Heart left ventricle (tissue), 16 donors: ENCODE results near the gene FCMR. TPM values are rescaled to one million over a fixed set of nuclear protein-coding genes. Genes with fewer than 3 reads are reported as not detected.

Experiments used
- ATAC-seq, 4 donors: fragments of 200-7000 bp; cut with Tn5 transposase; one replicate each; pipeline ENCODE4 v1.9.1; 2020 to 2022; ENCODE audit warnings: moderate library complexity in 4 of 4, mild to moderate bottlenecking in 3 of 4, moderate number of reproducible peaks in 1 of 4
- DNase-seq, 5 donors: peaks; one replicate each; pipeline ENCODE4 v3.0.0-alpha.2; 2020
- H3K27ac ChIP-seq, 12 donors: fragments of 200-600 bp; sonication (generic) in 4 of 12; one replicate each; pipeline versions ENCODE4 v1.5.0 to v1.8.0; 2016 to 2022; ENCODE audit warnings: mild to moderate bottlenecking in 2 of 12
- H3K27me3 ChIP-seq, 9 donors: fragments of 200-600 bp; sonication (generic) in 2 of 9; one replicate each; pipeline versions ENCODE4 v1.5.1 to v1.8.0; 2016 to 2022; ENCODE audit warnings: mild to moderate bottlenecking in 3 of 9
- H3K36me3 ChIP-seq, 9 donors: fragments of 200-600 bp; sonication (generic) in 2 of 9; one replicate each; pipeline versions ENCODE4 v1.5.0 to v1.8.0; 2018 to 2022; ENCODE audit warnings: mild to moderate bottlenecking in 2 of 9
- H3K4me1 ChIP-seq, 12 donors: fragments of 200-600 bp; sonication (generic) in 4 of 12; one replicate each; pipeline versions ENCODE4 v1.5.0 to v1.8.0; 2016 to 2022; ENCODE audit warnings: mild to moderate bottlenecking in 3 of 12
- H3K4me3 ChIP-seq, 12 donors: fragments of 200-600 bp; sonication (generic) in 4 of 12; one replicate each; pipeline versions ENCODE4 v1.5.0 to v1.8.0; 2017 to 2022; ENCODE audit warnings: mild to moderate bottlenecking in 9 of 12, moderate library complexity in 4 of 12
- H3K9me3 ChIP-seq, 12 donors: fragments of 200-600 bp; sonication (generic) in 4 of 12; one replicate each; pipeline versions ENCODE4 v1.5.0 to v1.8.0; 2016 to 2022; ENCODE audit warnings: mild to moderate bottlenecking in 1 of 12
- CTCF ChIP-seq, 12 donors: fragments of 200-600 bp; sonication (generic) in 4 of 12; IDR thresholded peaks; one replicate each; pipeline versions ENCODE4 v1.5.0 to v1.8.0; 2018 to 2022; ENCODE audit warnings: antibody characterized with exemption in 12 of 12, mild to moderate bottlenecking in 5 of 12
- POLR2A ChIP-seq, 2 donors: fragments of 450-650 bp; IDR thresholded peaks; one replicate each; pipeline ENCODE4 v1.6.1; 2017; ENCODE audit warnings: antibody characterized with exemption in 2 of 2, mild to moderate bottlenecking in 2 of 2, moderate library complexity in 2 of 2
- WGBS, 4 donors: extraction: QIAGEN DNeasy Blood & Tissue Kit in 2 of 4; methylation state at CpG; one replicate each; pipeline versions ENCODE4 v1.1.5 to v1.1.7; 2013 to 2018; 5-methylcytosine and 5-hydroxymethylcytosine counted together
- intact Hi-C, 10 donors: fragments of 100-400 bp; cut with DNase I; formaldehyde crosslinking; loops; one replicate each; pipeline versions ENCODE4 v1.11.1 to v1.14.2; 2022
- polyA plus RNA-seq, 2 donors: library from polyadenylated mRNA; stranded (reverse); fragments of 200-250 nt; gene quantifications; one replicate each; pipeline ENCODE4 v1.2.3, GENCODE V29; 2013
- total RNA-seq, 9 donors: library from RNA; depleted of rRNA in 2 of 9; stranded (reverse); fragments of >200 nt in 2 of 9; fragmentation: NEBNext Ultra II Directional in 3 of 9; extraction: Animal tissue kit (Norgen Biotek cat#: 25700) in 3 of 9; gene quantifications; one replicate each; pipeline versions ENCODE4 v1.1.0 to v1.2.4, GENCODE V29; 2016 to 2023
- donor health status: ischemic (EF 13 %, LVEDD 7.1; RV severe dilation, severe dysfunction).
- donor health status: healthy with polysubstance abuse.
- donor health status: DM: no; HTN: yes; CAD: no.
- donor health status: DM: no; HTN: no; CAD: no.
- donor health status: ischemic (EF 25% LVEDD 6.9; RV normal size, moderate dysfunction).
- donor health status: ischemic (EF 25% LVEDD 5.7; RV mildly dilated, moderate dysfunction).
- donor health status: healthy.
- donor health status: DM: yes; HTN: yes; CAD: no.
- donor health status: ischemic (EF 35%, LVEDD 5.7; RV mildly dilated, moderate dysfunction).
- donor health status: nonischemic (EF 11% LVEDD 7.7; RV severe dilation, severe dysfunction).
- donor health status: DM: yes; HTN: yes; CAD: no.
- donor health status: PGD.
- donor health status: ischemic (EF 29% LVEDD 5.4; RV normal size, mild dysfunction).
- donor health status: nonischemic (EF 23%, LVEDD 6.1; RV moderate dilation, normal function).

Gene FCMR
- total and polyA plus RNA-seq, 11 donors: 0.99 to 16.3 (median 3.2) TPM

GRCh38 chr1:206866062-206866461 is 55.7 kb downstream of the FCMR start:
- 63 to 69% (median 65%) methylated on average over 2 of the region's 2 CpGs for WGBS, 4 donors
- no peaks in the 10 kb centered on the region for H3K9me3 ChIP-seq
- no peak overlapping the region for H3K27ac ChIP-seq
- no peak for DNase-seq
- peaks cover 0 to 4% (median 0%) of the 10 kb centered on the region in 12 donors for H3K4me1 ChIP-seq
- no peaks in the 10 kb centered on the region for H3K36me3 ChIP-seq
- no peak overlapping the region for H3K4me3 ChIP-seq
- intact Hi-C loops: loop anchor here in 2 of 10 donors (2.0 to 5.0 kb wide), 2 partner anchors 36 to 45 kb away; no protein-coding TSS in a partner anchor
- H3K27me3 ChIP-seq: peaks cover 0 to 16% (median 0%) of the 10 kb centered on the region in 9 donors
- TF ChIP-seq POLR2A (IDR thresholded peaks at IDR 0.05) (no peak), CTCF (IDR thresholded peaks at IDR 0.05) (no peak)
- no peak for ATAC-seq

DNA sequence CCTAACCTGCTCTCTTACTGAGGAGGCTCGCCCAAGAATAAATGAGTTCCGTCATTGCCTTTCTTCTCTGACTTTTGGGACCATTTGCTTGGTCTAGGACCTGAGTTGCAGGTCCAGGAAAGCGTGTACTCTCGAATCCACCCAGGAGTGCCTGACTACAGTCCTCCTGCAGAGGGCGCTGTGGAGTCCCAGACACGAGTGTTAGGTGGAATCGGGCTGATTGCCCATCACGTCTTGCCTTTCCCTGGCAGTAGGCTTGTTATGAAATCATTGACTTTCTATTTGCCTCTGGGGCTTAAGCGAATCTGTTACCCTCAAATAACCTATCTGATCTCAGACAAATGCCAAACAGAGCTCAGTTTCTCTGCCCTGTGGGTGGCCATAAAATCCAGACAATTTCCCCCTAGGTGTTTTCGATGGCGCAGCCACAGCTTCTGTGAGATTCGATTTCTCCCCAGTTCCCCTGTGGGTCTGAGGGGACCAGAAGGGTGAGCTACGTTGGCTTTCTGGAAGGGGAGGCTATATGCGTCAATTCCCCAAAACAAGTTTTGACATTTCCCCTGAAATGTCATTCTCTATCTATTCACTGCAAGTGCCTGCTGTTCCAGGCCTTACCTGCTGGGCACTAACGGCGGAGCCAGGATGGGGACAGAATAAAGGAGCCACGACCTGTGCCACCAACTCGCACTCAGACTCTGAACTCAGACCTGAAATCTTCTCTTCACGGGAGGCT is 56.6 kb downstream of the FCMR start, which contains the start of gene IL20:
Gene IL20 (plus strand): TSS at position 685 of the 733 bp plus-strand sequence. CDS start 230 bp downstream, outside the sequence.
- intact Hi-C loops: loop anchor here in 6 of 10 donors (2.0 to 5.0 kb wide), 5 partner anchors 37 to 48 kb away; no protein-coding TSS in a partner anchor

GRCh38 chr1:206863266-206863665 is 58.5 kb downstream of the FCMR start:
- Histone ChIP-seq H3K36me3 (no peaks in the 10 kb centered on the region), H3K27ac (no peak overlapping the region), H3K4me3 (no peak overlapping the region), H3K27me3 (peaks cover 0 to 18% (median 0%) of the 10 kb centered on the region in 9 donors), H3K4me1 (peaks cover 0 to 17% (median 0%) of the 10 kb centered on the region in 12 donors), H3K9me3 (no peaks in the 10 kb centered on the region)
- ATAC-seq: no peak
- DNase-seq: no peak
- intact Hi-C loops: loop anchor here in 1 of 10 donors (5.0 kb wide), 1 partner anchor 49 kb away; no protein-coding TSS in a partner anchor
- TF ChIP-seq CTCF (IDR thresholded peaks at IDR 0.05): no peak
- 65 to 86% (median 83%) methylated on average over 1 of the region's 1 CpG for WGBS, 4 donors

More for the DNA sequence above, 56.6 kb downstream of the FCMR start, which contains the start of gene IL20:
- 53 to 56% (median 54%) methylated on average over 19 of the region's 19 CpGs for WGBS, 4 donors
- ATAC-seq (peak; percentile 69 to 86 (median 80)), DNase-seq (peak; percentile 64 to 84 (median 78))
- Histone ChIP-seq H3K27me3 (peaks cover 0 to 18% (median 0%) of the 10 kb centered on the region in 9 donors), H3K4me3 (no peak within 1 kb of the TSS), H3K36me3 (no peaks in the 10 kb centered on the region), H3K27ac (no peak within 1 kb of the TSS), H3K9me3 (no peaks in the 10 kb centered on the region), H3K4me1 (peaks cover 0 to 4% (median 0%) of the 10 kb centered on the region in 12 donors)
- peak; percentile 58 to 79 (median 65) for TF ChIP-seq CTCF (IDR thresholded peaks at IDR 0.05)
- TF ChIP-seq POLR2A (IDR thresholded peaks at IDR 0.05): no peak

DNA sequence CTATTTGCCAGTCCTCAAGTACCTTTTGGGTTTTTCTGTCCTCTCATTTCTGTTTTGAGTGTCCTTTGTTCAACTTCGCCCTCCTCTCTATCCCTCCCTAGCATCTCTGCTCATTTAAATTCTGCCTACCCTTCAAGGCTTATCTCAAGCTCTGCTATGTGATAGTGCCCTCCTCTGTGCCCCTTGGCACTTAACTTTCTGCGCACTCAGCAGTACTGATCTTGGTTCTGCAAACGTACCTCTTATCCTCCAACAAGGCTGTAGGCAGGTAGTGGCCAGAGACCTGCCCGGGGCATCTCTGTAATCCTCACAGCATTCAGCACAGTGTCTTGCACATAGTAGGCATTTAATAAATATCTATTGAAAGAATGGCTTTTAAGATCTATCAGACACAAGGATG is 61.6 kb downstream of the FCMR start:
- TF ChIP-seq POLR2A (IDR thresholded peaks at IDR 0.05): no peak
- no peak for TF ChIP-seq CTCF (IDR thresholded peaks at IDR 0.05)
- intact Hi-C loops: loop anchor here in 1 of 10 donors (5.0 kb wide), 1 partner anchor 52 kb away; no protein-coding TSS in a partner anchor
- ATAC-seq (no peak), DNase-seq (no peak)
- Histone ChIP-seq H3K4me1 (peaks cover 0 to 17% (median 0%) of the 10 kb centered on the region in 12 donors), H3K9me3 (no peaks in the 10 kb centered on the region), H3K27ac (no peak overlapping the region), H3K4me3 (no peak overlapping the region), H3K36me3 (no peaks in the 10 kb centered on the region), H3K27me3 (peaks cover 0 to 18% (median 0%) of the 10 kb centered on the region in 9 donors)
- 88 to 91% (median 88%) methylated on average over 4 of the region's 4 CpGs for WGBS, 4 donors
